ENCODE measurements around the gene PGLYRP4.
"Not testable (repeated sequence)": the region's sequence is repeated elsewhere in the genome, so short reads cannot be mapped to it uniquely, and the experiment has no call there.

PGLYRP4 gene

DNA sequence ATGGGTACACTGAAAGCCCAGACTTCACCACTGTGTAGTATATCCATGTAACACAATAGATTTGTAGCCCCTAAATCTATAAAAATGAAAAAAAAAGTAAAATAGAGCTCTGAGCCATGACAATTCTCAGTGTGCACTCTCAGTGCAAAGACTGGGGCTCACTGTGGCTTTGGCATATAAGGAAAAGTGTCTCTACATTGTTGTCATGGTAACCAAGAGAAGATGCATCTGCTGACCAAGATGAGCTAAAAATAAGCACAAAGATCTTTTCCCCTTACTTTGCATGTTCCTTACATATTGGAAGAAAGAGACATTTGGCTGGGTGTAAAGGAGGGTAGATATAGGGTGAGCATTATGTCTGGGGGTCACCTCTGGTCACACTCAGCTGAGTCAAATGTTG, 12.0 kb downstream of the PGLYRP4 start:
- no peak for DNase-seq

DNA sequence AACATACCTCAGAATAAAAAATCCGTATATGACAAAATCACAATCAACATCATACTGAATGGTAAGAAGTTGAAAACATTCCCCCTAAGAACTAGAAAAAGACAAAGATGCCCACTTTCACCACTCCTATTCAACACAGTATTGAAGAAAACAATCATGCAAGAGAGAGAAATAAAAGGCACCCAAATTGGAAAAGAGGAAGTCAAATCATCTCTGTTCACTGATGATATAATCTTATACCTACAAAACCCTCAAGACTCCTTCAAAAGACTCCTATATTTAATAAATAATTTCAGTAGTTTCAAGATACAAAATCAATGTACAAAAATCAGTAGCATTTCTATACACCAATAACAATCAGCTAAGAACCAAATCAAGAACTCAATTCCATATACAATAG, 14.7 kb downstream of the PGLYRP4 start:
- no peak for DNase-seq

DNA sequence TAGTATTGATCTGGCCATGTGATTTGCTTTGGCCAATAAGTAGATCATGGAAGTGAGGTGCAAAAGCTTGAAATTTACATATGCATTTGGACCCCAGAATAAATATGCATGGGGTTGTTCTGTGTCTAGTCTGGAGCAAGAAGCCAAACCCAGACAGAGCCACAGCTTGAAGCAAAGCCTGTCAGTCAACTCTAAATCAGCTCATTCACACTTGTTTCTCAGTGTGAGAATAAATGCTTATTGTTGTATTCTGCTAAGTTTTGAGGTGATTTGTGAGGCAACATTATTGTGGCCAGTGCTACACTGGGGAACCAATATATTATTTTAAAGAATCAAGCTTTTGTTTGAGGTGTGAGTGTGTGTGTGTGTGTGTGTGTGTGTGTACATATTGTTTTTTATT, 23.7 kb downstream of the PGLYRP4 start:
- no peak for DNase-seq

DNA sequence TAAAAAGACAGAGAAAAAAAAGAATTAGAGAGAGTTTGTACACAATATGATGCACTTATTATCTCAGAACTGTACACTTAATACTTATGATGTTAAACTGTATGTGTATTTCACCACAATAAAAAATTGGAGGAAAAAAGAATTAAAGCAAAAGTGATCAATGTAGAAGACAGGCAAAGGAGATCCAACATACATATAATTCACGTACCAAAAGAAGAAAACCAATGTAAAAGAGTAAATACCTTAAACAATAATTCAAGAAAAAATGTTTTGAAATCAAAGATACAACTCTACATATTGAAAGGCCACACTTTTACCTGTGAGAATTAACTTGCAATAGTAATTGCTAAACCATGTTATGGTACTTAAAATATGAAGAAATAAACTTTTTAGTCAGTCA, 26.1 kb downstream of the PGLYRP4 start:
- DNase-seq = no peak

DNA sequence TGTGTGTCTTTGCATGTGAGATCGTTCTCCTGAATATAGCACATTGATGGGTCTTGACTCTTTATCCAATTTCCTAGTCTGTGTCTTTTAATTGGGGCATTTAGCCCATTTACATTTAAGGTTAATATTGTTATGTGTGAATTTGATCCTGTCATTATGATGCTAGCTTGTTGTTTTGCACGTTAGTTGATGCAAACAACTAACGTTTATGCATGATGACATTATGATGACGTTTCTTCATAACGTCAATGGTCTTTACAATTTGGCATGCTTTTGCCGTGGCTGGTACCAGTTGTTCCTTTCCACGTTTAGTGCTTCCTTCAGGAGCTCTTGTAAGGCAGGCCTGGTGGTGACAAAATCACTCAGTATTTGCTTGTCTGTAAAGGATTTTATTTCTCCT, 30.5 kb downstream of the PGLYRP4 start:
- not testable (repeated sequence) for DNase-seq

DNA sequence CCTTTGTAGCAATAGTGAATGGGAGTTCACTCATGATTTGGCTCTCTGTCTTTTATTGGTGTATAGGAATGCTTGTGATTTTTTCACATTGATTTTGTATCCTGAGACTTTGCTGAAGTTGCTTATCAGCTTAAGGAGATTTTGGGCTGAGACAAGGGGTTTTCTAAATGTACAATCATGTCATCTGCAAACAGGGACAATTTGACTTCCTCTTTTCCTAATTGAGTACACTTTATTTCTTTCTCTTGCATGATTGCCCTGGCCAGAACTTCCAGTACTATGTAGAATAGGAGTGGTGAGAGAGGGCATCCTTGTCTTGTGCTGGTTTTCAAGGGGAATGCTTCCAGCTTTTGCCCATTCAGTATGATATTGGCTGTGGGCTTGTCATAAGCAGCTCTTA, 32.6 kb downstream of the PGLYRP4 start:
- not testable (repeated sequence) for DNase-seq

DNA sequence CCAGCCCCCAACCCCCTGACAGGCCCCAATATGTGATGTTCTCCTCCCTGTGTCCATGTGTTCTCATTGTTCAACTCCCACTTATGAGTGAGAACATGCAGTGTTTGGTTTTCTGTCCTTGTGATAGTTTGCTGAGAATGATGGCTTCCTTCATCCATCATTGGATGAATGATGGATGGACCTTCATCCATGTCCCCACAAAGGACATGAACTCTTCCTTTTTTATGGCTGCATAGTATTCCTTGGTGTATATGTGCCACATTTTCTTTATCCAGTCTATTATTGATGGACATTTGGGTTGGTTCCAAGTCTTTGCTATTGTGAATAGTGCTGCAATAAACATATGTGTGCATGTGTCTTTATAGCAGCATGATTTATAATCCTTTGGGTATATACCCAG, 34.3 kb downstream of the PGLYRP4 start:
- not testable (repeated sequence) for DNase-seq

DNA sequence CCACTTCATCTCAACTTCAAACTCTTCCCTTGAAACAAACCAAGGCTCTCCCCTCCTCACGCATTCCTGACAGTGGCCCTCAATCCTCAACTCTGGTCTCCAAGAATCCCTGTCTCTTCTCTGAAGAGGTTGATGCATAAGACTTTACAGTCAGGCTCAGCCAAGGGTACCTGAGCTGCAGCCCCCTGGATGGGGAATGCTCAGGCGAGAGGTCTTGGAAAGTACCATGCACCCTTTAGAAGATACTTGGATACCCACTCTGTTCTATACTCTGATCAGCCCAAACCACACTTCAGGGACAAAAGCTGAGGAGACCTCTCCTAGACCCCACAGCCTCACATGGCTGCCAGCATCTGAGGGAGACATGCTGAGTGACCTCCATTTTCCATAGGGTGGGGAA, 35.4 kb downstream of the PGLYRP4 start:
- DNase-seq = no peak

DNA sequence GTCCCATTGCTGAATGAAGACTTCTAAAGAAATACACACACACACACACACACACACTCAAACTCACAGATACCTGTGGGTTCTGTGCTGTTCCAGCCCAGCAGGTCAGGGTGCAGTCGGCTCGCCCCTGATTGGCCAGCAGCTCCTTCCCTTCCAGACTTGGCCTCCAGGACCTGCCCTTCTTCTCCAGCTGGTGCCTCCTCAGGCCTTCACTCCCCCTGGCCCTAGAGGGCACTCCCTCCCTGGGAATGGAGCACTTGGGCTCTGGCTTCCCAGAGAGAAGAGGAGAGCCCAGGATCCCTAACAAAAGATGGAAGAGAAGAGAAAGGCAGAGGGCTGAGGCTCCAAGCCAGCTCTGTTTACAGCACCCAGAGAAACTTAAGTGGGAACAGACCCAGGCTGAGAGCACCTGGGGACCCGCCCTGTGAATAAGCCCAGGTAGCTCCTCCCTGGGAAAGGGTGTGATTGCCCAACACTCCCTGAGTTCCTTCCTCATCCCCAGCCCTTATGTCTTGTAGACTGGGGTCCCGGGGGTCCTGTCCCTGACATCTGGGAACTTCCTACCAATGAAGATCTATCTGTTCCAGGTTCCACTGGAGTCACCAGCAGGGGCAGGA, 36.0 kb downstream of the PGLYRP4 start, which contains the start of gene PGLYRP3:
Gene PGLYRP3 (minus strand): TSS at position 383 of the 617 bp plus-strand sequence. CDS start 2,287 bp downstream, outside the sequence.
- DNase-seq = peak in 1 of 2 experiments; percentile 47

DNA sequence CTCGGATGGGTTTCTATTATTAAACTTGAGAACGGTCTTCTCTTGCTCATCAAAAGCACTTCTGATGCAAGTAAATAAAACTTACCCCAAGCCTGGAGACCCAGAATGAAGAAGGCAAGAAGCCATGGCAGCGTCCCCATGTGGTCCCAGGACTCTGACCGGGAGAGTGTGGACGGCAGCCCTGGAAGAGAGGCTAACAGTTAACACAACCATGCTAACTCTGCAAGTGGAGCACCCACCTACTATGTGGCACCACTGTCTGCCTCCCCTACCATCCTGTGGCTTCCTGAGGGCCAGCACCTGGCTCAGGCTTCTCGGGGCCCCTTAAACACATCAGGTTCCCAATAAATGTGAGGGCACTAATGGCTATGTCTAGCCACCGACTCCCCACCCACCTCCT, 38.1 kb downstream of the PGLYRP4 start:
- DNase-seq = no peak

DNA sequence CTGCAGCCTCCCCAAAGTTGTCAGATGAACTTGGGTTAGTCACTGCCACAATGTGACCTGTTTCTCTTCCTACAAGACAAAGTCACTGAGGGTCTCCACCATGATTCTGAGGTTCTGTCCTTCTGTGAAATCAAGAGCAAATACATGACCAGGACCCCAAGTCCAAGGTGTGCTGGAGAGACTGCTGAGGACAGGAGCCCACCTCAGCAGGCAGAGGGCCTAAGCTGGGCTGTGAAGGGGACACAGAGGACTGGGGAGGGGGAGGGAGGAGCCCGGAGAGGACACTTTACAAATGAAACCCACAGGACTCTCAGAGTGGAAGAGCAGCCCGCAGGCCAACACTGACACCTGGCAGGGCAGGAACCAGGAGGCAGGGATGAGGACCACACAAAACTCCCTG, 39.2 kb downstream of the PGLYRP4 start:
- DNase-seq = no peak

DNA sequence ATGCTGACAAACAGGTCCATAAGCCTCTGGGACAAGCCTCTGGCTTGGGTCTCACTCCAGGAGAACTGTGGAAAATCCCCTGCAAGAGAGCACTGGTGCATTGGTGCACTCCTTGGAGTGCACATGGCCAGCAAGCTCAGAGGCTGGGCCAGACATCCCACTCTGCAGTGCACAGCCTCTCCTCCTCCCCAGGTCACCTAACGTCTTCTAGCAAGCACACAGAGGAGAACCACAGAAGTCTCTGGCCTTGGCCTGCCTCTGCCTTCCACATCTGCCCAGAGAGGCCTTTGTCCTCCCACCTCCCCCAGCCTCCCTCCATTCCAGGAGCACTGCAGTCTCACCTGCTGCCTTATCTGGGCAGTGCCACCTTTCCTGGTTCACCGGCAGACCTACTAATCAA, 40.1 kb downstream of the PGLYRP4 start:
- DNase-seq = no peak

DNA sequence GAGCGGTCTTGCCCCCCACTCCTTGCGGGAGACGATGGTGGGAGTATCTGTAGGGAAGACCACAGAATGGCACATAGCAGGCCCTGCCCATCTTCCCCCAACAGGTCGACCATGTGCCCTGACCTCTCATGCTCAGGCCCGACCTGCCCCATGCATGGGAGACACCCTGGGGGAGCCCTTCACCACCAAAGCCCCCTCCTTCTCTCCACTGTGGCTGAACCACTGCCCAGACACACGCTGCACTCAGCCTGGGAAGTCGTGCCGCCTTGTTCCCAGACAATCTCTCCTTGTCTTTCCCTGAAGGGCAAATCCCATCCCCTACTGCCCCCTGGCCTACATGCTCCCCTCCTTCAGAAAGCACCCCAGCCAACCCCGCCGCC, 41.4 kb downstream of the PGLYRP4 start:
- no peak for DNase-seq

DNA sequence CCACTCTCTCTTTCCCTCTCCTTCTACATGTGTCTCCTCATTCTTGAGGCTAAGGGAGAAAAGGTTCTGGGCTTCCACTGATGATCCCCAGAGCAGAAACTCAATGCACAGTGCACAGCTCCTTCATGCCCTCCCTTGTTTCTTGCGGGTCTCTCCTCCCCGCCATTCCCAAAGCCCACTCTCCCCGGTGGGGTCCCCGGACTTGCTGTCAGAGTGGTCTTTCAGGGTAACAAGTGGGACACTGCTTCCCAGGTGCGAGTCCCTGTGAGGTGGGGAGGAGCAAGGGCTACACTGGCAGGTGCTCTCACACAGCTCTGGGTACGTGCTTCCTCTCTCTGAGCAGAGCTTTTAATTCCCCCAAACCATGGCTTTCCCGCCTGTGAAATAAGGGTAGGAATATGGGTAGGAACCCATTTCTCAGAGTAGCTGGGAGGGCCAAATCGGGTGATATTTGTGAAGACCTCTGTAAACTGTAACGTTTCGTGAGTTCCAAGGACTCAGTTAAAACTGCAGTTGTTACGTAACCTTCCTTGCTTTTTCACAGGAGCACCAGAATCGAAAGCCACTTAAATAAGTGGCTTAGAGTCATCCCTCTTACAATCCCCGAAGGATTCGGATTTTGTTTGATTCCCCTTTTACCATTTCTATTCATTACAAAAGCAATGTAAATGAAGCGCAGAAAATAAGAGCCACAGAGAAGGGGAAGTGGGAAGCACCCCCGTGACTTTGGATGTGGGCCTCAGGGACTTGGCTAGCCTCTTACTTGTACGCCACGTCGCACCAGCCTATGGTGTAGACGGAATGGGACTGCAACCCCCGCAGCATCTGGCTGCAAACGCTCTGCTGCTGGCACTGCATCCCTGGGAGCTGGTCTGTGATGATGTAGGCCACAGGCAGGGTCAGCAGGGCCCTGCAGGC, 42.1 kb downstream of the PGLYRP4 start:
- DNase-seq = no peak

DNA sequence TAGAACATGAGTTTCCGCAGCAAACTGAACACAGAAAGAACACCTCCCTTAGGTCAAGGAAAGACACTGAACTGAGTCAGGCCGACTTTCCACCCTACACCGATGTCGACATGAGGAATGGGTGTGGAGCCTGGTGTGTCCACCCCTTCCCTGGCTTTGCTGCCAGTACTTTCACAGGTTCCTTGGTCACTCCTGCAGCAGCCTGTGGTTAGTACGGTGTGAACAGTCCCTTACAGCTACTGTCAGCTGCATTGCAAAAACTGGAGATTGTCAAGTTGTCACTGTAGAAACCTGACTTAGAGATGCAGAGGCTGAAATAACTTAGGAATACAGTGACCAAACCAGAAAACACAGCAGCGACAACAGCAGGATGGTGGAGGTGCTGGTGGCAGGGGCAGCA, 43.0 kb downstream of the PGLYRP4 start:
- no peak for DNase-seq

DNA sequence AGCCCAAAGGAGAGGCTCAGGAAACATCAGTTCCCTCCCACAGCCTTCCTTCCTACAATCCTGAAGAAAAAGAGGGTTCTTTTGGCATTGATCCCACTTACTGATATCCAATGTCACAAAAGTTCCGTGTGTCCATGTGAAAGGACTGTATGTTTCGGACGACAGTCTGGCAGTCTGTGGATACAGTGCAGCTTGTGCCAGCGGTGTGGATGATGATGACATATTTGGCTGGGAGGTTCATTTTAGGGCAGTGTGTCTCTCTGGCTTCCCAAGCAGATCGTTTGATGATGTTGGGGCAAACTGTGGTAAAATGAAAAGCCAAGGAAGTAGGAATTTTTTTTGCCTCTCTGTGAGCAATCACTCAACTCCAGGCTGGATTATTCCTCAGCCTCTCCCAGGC, 46.3 kb downstream of the PGLYRP4 start:
- no peak for DNase-seq

DNA sequence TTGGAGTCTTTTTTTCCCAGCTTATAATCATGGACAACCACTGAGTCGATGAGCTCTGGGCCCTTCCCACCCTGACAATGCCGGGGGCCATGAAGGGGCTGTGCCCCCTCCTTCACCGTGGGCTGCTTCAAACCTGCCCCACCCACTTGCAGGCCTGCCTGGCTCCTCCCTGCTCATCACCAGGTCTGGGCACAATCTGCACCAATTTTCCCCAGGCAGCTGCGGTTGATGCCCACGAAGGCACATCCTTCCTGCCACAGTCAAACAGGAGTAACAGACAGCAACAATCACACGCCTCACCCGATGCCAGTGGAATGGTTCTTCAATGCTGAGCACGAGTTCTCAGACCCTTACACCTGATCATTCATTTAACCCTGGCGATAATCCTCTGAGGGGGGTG, 54.8 kb downstream of the PGLYRP4 start:
- no peak for DNase-seq

DNA sequence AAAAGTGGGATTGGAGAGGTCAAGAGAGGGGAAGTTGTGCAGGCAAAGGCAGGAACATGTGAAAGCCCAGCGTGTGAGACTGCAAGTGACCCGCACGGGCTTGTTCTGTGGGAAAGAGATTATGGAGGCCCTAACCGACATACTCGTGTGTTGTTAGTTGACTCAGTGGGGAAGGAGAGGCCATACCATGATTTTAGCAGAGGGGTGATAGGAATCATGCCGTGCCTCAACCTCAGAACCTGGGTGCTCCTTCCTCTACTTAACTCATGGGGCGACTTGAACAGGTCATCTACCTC, 55.2 kb downstream of the PGLYRP4 start:
- DNase-seq = no peak

DNA sequence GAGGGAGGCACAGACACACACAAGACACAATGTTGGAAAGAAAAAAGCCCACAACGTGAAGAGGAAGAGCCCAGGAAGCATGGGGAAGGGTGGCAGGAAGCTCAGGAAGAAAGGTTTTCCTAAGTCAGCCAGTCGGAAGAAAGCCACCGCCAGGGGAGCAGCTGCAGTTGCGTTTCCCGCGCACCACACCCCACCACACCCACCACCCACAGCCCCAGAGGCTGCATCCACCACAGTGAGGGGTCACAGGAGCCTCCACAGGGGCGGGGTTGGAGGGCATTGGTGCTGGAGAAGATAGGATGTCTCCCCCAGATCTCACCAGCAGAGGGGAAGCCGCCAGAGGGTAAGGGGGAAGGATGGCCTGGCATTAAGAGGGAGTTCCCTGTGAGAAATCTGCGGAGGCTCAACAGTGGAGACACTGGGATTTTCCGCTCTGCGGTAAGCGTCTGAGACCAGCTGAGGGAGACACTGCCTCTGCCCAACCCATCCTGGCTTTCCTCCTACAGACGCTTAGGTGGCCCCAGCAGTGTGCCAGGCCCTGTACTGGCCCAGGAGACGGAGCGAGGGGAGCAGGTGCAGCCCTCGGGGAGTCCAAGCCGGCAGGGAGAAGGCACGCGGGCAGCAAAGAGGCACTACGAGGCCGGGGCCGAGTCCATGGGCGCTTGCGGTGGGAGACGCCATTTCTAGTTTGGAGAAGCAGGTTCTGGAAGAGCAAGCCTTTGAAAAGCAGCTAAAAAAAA, 55.7 kb downstream of the PGLYRP4 start:
- no peak for DNase-seq

DNA sequence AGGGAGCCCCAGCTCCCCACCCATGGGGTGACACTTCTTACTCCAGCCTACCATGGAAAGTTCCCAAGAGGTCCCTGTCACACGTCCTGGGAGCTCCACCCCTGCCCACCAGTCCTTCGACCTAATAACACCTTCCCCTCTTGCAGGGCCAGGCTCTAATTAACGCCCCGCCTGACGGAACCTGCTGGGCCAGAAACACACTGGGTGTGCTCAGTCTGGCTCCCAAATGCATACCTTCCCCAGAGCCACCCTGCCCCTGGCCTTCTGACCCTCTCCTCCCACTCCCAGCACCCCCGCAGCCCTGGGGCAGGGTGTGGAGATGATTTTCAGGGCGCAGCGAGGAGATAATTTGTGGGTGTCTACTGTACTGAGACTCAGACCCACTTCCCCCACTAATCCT, 56.5 kb downstream of the PGLYRP4 start:
- DNase-seq = no peak

DNA sequence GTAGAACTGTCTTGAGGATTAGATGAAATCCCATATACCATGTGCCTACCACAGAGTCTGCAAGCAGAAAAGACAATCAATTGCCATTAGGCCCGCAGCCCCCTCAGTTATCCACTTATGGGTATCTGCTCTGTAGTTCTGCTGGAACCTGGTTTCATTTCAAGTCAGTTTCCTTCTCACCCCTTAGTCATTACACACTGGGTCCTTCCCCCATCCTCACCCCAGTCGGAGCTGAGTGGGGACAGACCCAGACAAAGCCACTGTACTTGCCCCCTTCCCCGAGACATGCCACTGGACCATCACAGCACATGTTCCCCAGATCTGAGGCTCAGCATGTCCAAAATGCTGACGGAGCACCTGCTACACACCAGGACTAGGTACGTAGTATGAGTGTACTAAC, 57.1 kb downstream of the PGLYRP4 start:
- no peak for DNase-seq

DNA sequence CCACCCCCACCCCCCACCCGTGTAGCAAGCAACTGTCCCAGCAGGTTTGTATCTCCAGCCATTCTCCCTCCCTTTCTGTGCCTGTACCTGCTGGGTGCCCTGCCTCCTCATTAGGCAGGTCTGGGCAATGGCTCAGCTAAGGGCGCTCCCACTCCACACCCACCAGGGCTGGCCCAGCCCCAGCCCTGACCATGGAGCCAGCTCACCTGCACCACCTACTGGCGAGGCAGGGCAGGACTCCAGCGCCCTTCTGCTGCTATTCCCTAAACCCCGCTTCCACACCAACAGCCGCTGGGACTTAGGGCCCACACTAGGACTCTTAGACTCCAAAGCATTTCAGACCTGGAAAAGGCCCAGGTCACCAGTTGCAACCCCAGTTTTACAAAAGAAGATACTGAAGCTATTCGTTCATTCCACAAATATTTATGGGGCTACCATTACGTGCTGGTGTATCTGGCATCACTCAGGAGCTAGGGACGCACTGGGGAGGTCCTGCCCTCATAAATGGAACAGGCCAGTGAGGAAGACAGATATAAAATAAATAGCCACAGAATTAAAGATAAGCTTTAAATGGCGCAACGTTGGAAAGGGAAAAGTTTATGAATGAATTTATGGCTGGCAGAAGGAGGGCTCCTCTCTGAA, 59.9 kb downstream of the PGLYRP4 start:
- DNase-seq = no peak
